Left ventricle myocardium superior (tissue), 1 donor: ENCODE measurements around the gene ZNG1F. TPM values are rescaled to one million over a fixed set of nuclear protein-coding genes. Genes with fewer than 3 reads are reported as not detected.
A peak's percentile ranks its signal among the peaks of the same experiment; 100 is the strongest.
"Not testable (repeated sequence)": the region's sequence is repeated elsewhere in the genome, so short reads cannot be mapped to it uniquely, and the experiment has no call there.

Experiments
- ATAC-seq: fragments of 200-7000 bp; cut with Tn5 transposase; one replicate; pipeline ENCODE4 v1.9.1; 2020; ENCODE audit warnings: mild to moderate bottlenecking, moderate library complexity
- DNase-seq: peaks from one replicate; pipeline ENCODE4 v3.0.0-alpha.2; 2020
- intact Hi-C: fragments of 100-400 bp; cut with micrococcal nuclease; formaldehyde crosslinking; loops from one replicate; pipeline ENCODE4 v1.11.0; 2022
- total RNA-seq: library from RNA; stranded (reverse); fragmentation: NEBNext Ultra II Directional; extraction: Animal tissue kit (Norgen Biotek cat#: 25700); gene quantifications from one replicate; pipeline ENCODE4 v1.2.1, GENCODE V29; 2021
- donor health status: DM: no; HTN: yes; CAD: no; lungs with severe emphysema.

ZNG1F gene
- total RNA-seq, 1 donor from 2014 or later: 9.4 TPM

DNA sequence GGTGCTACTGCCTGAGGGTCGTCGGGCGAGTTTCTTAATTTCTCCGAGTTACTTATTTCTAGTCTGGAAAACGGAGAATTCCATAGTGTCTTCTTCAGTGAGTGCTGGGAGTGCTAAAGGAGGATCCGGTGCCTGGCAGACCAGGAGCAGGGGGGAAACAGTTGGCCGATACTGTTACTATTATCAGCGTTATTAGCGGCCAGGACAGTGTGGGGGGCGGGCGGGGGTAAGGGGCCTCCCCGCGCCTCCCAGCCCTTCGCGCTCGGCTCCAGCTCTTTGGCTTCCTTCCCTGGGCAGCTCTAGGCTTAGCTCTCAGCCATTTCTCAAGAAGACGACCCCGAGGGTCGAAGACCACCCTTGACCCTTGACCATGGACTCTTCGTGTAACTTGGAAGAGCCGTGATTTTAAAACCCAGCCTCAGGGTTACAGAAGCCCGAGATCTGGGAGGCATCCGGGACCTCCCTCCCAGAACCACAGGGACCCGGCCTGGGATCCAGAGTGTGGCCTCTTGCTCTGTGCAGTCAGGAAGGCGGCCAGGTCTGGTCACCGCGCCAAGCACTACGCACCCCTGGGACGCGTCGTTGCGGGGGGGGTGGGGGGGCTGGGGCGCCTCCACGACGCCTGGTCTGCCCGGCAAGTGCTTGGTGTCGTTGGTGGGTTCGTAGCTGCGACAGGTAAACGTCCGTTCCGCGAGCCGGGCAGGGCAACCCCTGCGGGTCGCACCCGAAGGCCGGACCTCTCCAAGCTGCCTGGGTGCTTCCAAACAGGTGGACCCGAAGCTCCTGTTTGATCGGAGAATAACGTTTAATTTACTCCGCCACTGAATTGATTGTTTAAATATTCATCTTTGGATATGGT lies 64.6 kb downstream of the ZNG1F start:
- DNase-seq, intact Hi-C loops: not testable (repeated sequence)
- peak; percentile 21 for ATAC-seq

DNA sequence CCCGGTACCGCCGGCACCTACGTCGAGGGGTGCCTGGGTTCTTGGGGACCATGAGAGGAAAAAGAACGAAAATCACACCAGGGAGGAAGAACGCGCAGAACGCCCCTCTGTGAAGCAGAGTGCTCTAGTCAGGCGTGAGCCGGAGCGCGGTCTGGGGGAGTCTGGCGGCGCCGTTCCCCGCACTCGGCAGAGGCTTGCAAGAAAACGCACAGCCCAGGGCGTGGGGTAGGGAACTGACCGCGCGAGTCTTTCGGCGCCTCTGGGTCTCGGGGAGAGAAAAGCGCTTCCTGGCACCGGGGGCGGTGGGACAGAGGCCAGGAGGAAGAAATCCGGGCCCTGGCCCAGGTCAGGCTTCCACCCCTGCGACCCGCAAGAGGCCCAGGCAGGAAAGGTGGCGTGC lies 65.3 kb downstream of the ZNG1F start:
- peak; percentile 28 for ATAC-seq
- intact Hi-C loops, DNase-seq: not testable (repeated sequence)

DNA sequence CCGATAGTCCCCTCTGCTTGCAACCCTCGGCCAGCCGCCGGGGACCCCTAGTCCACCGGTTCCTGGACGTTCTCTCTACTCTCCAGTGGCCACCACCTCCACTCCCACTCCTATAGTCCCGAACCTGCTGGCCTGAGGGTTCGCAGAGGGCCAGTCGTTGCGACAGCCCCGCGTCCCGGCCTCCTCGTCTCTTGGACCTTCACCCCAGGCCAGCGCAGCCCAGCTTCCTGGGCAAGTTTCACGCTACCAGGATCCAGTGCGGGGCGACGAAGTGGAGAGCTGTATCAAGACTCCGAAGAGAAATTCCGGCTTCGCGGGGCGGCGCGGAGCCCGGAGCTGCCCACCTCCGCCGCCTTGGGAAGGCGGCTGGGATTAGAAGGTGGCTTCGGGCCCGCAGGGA lies 65.7 kb downstream of the ZNG1F start:
- intact Hi-C loops, DNase-seq, ATAC-seq: not testable (repeated sequence)

DNA sequence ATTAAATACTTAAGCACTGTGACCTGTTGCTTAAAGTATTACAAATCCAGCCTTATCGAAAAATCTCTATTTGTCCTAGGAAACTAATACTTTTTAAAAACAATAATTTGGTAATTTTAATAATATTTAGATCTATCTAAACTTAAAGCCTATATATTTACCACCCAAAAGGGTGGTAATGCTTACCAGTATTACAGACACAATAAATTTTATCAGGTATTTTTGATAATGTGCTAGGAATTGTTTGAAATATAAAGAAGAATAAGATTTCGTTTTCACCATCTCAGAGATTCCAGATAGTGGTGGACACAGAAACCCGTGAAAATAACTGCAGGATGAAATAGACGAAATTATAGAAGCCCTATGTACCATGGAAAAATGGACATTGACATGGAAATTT lies 68.4 kb downstream of the ZNG1F start:
- intact Hi-C loops, DNase-seq, ATAC-seq: not testable (repeated sequence)

DNA sequence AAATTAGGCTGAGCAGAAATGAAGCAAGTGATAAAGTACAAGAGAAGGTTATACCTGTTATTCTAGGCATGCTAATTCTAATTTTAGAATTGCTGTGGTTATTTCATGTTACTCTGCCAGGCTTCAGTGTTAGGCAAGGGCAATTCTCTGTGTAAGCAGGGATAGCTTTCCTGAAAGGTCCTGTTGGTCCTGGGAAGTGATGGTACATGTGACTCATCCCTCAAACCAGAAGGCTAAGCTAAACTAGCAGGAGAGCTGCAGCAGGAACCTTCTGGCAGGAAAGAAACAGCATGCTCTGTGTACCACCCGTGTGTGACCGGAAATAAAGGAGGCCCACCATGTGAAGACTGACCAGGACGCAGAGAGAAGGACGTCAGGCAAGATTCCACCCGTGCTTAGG lies 69.4 kb downstream of the ZNG1F start:
- intact Hi-C loops, DNase-seq, ATAC-seq: not testable (repeated sequence)

DNA sequence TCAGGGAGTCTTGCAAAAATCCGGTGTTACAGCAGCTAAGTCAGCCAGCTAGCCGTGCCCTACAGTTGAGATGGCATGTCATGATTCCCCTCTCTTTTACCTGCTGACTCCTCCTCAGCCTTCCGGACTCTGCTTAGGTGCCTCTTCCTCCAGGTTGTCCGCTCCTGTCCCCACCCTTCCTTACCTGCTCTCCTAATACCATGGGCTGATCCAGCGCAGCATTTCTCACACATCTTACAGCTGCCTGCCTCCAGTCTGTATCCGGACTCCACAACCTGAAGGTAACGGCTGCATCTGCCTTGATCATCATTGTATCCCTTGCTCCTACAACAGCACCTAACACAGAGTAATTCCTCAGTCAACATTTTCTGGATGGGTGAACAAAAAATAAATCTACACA lies 69.8 kb downstream of the ZNG1F start:
- ATAC-seq, intact Hi-C loops, DNase-seq: not testable (repeated sequence)

DNA sequence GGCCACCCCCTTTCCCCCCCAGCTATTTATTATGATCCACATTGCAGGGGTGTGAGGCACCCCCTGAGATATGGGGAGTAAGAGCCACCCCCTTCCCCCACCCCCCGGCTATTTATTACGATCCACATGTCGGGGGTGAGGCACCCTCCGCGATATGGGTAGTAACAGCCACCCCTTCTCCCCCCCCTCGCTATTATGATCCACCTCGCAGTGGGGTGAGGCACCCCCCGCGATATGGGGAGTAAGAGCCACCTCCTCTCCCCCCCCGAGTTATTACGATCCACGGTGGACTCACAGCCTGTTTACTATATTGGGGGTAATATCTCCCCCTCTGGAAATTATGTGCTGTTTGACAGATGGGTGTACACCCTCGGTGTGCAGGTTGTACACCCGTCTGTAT lies 75.8 kb downstream of the ZNG1F start:
- ATAC-seq, intact Hi-C loops, DNase-seq: not testable (repeated sequence)

DNA sequence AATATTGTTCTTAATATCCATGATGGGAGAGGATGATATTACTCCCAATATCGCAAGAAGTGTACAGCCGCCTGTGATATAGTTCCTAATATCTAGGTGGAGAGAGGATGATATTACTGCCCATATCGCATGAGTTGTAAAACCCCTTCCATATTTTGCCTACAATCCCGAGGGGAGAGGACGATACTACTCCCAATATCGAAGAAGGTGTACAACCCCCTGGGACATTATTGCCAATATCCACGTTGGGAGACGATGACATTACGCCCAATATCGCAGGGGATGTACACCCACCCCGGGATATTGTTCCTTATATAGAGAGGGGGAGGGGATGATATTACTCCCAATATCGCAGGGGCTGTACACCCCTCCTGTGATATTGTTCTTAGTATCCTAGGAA lies 77.7 kb downstream of the ZNG1F start:
- ATAC-seq, intact Hi-C loops, DNase-seq: not testable (repeated sequence)

DNA sequence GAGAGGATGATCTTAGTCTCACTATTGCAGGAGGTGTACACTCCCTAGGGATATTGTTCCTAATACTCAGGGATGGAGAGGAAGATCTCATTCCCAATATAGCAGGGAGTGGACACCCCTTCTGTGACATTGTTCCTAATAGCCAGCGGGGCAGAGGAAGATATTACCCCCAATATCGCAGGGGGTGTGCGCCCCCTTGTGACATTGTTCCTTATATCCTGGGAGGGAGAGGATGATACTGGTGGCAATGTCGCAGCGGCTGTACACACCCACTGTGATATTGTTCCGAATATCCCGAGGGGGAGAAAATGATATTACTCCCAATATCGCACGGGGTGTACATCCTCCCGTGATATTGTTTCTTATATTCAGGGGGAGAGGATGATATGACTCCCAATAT lies 78.2 kb downstream of the ZNG1F start:
- DNase-seq, ATAC-seq: not testable (repeated sequence)

DNA sequence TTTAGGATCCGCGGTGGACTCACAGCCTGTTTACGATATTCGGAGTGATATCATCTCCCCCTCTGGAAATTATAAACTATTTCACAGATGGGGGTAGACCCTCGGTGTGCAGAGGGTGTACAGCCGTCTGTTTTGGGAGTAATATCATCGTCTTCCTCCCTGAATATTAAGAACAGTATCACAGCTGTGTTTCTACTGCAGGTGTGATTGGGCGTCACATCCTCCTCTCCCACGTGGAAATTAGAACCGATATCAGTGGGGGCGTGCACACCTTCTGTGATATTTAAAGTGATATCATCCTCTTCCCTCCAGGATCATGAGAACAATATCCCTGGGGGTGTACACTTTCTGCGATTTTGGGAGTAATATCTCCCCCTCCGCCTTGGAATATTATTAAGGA lies 79.9 kb downstream of the ZNG1F start:
- DNase-seq, ATAC-seq, intact Hi-C loops: not testable (repeated sequence)

More for the DNA sequence above, 78.2 kb downstream of the ZNG1F start:
- intact Hi-C loops: not testable (repeated sequence)

DNA sequence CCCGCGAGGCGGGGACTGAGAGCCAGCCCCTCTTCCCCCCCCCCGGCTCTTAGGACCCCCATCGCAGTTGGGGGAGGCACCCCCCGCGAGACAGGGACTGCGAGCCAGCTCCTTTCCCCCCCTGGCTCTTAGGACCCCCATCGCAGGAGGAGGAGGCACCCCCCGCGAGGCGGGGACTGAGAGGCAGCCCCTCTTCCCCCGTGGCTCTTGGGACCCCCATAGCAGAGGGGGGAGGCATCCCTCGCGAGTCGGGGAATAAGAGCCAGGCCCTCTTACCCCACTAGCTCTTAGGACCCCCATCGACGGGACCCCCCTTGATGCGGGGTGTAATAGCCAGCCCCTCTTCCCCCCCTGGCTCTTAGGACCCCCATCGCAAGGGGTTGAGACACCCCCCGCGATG lies 80.3 kb downstream of the ZNG1F start:
- ATAC-seq, intact Hi-C loops, DNase-seq: not testable (repeated sequence)

DNA sequence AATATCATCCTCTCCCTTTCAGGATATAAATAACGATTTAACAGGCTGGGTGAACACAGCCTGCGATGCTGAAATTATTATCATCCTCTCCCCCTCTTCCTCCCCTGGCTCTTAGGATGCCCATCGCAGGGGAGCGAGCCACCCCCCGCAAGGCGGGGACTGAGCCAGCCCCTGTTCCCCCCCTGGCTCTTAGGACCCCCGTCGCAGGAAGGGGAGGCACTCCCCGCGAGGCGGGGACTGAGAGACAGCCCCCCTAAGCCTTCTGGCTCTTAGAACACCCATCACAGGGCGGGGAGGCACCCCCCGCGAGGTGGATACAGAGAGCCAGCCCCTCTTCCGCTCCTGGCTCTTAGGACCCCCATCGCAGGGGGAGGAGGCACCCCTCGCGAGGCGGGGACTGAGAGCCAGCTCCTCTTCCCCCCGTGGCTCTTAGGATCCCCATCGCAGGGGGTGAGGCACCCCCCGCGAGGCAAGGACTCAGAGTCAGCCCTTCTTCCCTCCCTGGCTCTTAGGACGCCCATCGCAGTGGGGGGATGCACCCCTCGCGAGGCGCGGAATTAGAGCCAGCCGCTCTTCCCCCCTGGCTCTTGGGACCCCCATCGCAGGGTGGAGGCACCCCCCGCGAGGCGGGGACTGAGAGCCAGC lies 82.5 kb downstream of the ZNG1F start:
- DNase-seq, intact Hi-C loops, ATAC-seq: not testable (repeated sequence)

DNA sequence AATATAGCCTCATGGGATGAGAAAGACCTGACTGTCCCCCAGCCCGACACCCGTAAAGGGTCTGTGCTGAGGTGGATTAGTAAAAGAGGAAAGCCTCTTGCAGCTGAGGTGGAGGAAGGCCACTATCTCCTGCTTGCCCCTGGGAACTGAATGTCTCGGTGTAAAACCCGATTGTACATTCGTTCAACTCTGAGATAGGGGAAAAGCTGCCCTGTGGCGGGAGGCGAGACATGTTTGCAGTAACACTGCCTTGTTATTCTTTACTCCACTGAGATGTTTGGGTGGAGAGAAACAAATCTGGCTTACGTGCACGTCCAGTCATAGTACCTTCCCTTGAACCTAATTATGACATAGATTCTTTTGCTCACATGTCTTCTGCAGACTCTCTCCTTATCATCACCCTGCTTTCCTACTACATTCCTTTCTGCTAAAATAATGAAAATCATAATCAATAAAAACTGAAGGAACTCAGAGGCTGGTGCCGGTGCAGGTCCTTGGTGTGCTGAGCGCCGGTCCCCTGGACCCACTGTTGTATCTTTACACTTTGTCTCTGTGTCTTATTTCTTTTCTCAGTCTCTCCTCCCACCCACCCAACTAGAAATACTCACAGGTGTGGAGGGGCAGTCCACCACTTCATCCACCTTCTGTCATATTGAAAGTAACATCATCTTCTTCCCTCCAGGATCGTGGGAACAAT lies 83.4 kb downstream of the ZNG1F start:
- DNase-seq, ATAC-seq, intact Hi-C loops: not testable (repeated sequence)

DNA sequence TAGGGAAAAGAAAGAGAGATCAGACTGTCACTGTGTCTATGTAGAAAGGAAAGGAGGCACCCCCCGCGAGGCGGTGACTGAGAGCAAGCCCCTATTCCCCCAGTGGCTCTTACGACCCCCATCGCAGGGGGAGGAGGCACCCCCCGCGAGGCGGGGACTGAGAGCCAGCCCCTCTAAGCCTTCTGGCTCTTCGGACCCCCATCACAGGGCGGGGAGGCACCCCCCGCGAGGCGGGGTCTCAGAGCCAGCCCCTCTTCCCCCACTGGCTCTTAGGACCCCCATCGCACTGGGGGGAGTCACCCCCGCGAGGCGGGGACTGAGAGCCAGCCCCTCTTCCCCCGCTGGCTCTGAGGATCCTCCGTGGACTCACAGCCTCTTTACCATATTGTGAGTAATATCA lies 84.6 kb downstream of the ZNG1F start:
- ATAC-seq, intact Hi-C loops, DNase-seq: not testable (repeated sequence)

DNA sequence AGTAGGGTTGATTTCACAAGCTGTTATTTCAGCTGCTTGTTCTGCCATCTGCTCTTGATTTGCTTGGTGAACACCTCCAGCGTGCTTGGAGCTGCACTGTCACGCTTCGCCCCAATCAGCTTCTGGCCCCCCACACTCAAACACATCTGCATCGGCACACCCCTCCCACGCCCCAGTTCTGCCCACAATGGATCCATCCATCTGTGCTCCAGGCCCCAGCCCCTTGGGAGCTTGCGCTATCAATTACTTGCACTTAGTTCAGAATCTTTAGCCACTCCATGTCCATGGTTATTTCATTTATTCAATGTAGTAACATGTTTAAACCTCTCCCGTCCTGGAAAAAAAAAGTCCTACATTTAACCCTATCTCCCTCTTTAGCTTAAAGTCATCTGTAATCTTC lies 88.6 kb downstream of the ZNG1F start:
- ATAC-seq, intact Hi-C loops, DNase-seq: not testable (repeated sequence)

DNA sequence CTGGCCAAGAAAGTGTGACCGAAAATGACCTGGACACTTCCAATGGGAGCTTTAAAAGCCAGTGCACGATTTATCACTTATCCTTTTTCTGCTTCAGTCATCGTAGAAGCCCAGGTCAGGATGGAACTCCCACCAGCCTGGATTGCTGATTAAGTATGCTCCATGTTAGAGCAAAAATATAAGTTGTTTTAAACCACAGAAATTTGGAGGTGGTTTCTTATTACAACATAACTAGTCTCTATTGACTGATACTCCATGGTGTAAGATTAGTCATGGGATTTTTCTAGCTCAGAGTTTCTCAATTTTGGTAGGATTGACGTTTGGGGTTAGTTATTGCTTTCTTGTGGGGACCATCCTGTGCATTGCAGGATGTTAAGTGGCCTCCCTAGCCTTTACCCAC lies 90.4 kb downstream of the ZNG1F start:
- DNase-seq, ATAC-seq, intact Hi-C loops: not testable (repeated sequence)

DNA sequence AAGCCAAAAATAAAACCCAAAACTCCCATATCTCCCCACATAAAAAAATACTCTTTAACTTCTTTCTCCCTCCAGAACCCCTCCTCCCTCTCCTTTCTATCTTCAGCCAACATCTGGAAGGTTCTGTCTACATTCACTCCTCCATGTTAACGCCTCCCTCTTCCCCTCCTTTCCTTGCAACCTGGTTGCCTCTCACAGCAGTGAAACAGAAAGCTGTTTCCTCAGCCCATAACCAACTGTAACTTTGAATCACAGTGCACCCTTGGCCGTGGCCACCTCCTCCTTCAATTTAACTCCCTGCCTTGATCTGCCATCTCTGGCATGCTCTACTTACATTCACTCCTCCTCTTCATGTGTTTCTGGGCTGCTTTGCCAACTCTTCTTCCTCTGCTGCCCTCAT lies 94.1 kb downstream of the ZNG1F start:
- peak; percentile 52 for ATAC-seq
- DNase-seq, intact Hi-C loops: not testable (repeated sequence)

DNA sequence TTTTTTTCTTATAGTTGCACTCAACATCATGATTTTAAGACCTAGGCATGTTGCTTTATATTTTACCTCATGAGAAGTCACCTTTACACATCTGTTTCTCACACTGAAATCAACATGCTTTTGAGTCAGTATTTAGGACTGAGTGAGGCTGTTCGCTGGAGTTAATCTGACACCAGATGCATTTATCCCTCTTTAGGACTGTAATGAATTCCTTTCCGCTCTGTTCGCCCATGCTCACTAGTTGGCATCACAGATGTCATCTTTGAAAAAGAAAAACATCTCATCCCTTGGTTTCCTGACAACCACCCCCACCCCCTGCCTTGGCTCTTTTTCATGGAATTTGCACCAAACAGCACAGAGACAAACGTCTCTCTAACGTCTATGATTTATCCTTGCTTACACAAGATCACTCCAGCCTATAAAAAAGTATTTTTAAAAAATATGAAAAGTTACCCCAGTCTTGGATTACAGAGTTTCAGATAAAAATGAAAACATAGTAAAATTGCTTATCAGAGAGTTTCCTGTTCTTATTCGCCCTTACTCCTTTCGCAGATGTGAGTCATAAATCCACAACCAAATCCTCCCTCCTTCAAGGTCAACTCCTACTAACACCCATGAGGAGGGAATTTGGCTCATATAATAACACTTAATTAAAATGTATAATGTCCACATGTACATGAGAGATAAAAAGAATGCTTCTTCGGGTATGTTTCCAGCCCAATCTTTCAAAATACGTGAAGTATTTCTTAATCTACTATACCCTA lies 94.9 kb downstream of the ZNG1F start:
- intact Hi-C loops, ATAC-seq, DNase-seq: not testable (repeated sequence)

DNA sequence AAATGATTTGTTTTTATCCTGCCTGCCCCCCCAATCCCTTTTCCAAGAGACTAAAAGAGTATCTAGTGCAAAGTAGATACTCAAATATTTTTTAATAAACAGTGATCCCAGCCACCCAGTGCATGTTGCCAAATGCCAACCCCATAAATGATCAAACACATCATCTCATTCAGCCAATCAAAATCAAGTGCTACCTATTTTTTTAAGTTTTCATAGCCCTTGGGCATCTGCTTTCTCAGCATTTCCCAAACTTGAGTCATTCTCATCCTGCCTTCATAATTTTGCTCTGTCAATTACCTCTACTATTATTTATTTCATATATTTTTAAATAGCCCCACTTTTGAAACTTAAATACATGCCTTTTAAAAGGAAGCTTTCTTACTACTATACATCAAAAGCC lies 98.2 kb downstream of the ZNG1F start:
- DNase-seq, ATAC-seq, intact Hi-C loops: not testable (repeated sequence)
